GM12892 (cell line): Measurements from ENCODE around the gene PKIB.

Experiments used
- POLR2A ChIP-seq: IDR thresholded peaks from 2 replicates; pipeline ENCODE4 v1.6.1; 2011; ENCODE audit warnings: low read depth, low read length, control low read depth
- POLR2AphosphoS5 ChIP-seq: IDR thresholded peaks from 2 replicates; pipeline ENCODE4 v1.6.1; 2011; ENCODE audit warnings: low read depth, low read length, control low read depth
- TAF1 ChIP-seq: IDR thresholded peaks from 2 replicates; pipeline ENCODE4 v1.6.1; 2011; ENCODE audit warnings: low read depth, mild to moderate bottlenecking, control low read depth, low read length, borderline replicate concordance

GRCh38 chr6:122564230-122564629 lies 46.0 kb upstream of the PKIB start:
- no peak for TF ChIP-seq POLR2A
- no peak for TF ChIP-seq POLR2AphosphoS5
- no peak for TF ChIP-seq TAF1
